Muscle of arm (tissue), 12 donors: ENCODE results near the gene ANTXR1. TPM values are rescaled to one million over a fixed set of nuclear protein-coding genes. Genes with fewer than 3 reads are reported as not detected.
A peak's percentile ranks its signal among the peaks of the same experiment; 100 is the strongest.

Experiments
- DNase-seq: peaks from one replicate; pipeline ENCODE4 v3.0.0-alpha.2; 2013
- polyA plus RNA-seq, 12 donors: library from polyadenylated mRNA; unstranded; fragments of 120-200 nt; gene quantifications; one replicate each; pipeline ENCODE4 v1.2.1, GENCODE V29; 2013; ENCODE audit not compliant: insufficient read length in 12 of 12

Gene ANTXR1
- polyA plus RNA-seq, 12 donors: 106 to 545 (median 160) TPM

DNA sequence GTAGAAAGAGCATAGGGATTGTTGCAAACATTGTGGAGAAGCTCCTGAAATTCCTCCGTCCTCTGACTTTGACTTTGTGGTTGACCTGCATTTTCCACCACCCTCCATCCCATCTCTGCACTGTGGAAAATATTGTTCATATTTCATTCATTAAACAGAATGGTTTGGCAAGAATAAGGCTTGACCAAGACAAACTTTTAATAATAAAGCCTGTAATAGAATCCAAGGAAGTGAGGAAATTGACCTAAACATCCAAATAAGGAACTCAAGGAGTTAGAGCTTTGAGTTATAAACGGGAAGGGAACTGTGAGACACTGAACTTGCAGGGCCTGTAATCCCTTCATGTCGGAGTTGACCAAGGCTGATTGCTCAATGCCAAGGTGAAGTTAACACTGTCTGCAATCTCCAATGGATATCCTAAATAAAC, 258.9 kb downstream of the ANTXR1 start:
- peak; percentile 55 for DNase-seq

DNA sequence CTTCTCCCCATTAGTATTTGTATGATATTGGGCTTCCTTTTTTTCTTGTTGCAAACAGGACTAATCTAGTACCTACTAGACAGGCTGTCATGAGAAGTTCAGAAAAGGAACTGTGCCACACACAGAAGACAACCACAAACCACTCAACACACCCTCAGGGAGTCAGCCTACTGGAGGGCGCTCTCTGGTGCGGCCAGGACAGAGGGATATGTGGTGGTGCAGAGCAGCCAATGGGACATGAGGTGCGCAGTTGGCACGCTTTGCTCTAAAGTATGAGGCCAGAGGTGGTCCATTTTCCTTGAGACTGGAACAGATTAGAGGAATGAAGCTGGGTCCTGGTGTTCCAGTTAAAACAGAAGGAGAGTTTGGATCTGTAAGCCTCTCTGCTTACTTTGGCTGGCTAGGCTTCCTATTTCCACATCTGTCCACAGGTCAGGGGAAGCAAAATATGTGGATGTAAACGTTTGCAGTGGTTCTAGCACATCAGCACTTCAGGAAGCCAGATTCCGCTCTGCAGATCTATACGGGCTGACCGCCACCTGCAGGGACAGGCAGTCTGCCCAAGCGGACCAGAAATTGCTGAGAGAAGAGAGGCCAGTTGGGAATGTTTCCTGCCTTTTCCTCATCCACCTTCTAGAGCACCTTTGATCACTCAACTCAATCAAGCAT, 260.0 kb downstream of the ANTXR1 start:
- peak; percentile 68 for DNase-seq

DNA sequence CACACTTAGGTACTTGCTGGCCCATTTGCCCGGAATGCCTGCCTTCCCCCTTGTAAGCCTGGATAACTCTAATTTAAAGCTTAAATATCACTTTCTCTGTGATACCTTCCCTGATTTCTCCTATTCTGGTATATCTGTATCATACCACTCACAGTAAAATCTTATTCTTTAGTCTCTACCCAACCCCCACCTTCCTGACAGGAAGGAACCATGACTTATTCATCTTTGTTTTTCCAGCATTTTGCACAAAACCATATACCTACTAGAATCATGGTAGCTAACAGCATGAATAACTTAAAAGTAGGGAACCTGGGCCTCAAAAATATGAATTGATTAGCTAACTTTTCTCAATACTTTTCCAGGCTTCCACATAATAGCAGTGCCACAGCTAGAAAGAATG, 262.5 kb downstream of the ANTXR1 start:
- DNase-seq: no peak

DNA sequence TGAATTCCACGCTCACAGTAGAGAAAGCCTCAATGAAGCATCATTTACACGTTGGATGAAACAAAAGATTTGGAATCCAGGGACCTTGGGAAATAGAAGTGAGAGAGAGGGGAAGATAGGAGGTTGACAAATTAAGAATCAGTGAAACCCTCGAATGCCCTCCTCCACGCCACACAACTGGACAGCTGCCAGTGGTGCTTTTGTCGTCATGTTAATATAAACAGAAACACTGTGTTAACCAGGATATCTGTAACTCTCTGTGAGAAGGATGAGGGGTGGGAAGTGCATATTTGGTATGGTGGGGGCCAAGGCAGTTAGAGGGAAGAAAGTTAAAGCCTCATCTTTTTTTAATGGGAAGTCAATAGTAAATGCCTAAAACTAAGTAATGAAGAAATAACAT, 265.4 kb downstream of the ANTXR1 start:
- no peak for DNase-seq

DNA sequence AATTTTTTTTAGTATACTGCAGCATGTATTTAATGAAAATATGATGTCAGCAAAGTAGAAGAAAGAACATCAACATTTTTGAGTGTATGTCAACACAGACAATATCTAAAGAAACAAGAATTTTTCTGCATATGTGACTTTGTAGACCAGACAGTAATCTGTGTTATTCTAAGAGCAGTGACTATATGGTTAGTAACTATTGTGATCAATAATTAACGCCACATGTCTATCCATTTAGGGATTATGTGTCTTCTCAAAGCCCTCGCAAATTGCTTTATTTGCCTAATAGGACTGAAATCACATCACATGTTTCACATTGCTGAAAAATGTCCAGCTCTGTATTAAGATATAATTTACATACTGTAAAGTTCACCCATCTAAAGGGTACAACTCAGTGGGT, 266.2 kb downstream of the ANTXR1 start:
- DNase-seq: no peak

DNA sequence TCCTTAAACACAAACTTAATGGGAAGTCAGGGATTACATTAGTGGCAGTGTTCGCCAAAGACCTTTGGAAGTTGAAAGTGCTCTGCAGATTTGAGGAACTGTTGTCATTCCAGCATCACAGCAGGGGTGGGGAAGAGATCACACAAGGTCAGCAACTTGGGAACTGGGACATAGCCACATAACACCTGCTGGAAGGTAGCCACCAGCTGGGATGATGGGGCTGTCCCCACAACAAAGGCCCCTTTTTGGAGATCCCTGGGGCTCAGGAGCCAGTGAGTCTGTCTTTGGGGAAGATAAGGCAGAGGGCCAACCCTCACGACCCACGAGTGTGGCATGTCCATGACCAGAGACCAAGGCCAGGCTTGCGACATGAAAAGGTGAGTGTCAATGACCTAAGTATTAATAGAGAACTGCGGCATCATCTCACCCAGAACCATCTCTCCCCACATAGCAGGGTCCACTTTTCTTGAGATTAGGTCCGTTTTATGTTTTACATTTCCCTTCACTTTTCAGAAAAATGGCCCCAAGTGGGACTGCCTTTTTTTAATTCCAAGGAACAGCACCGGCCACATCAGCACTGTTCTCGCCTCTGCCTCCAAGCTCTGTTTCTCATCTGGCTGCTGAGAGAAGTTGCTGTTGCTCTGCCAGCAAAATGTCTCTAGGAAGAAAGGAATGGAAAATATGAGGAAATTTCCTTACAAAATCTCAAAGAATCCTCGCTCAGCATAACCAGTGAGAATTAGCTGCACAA, 267.1 kb downstream of the ANTXR1 start:
- peak; percentile 79 for DNase-seq

DNA sequence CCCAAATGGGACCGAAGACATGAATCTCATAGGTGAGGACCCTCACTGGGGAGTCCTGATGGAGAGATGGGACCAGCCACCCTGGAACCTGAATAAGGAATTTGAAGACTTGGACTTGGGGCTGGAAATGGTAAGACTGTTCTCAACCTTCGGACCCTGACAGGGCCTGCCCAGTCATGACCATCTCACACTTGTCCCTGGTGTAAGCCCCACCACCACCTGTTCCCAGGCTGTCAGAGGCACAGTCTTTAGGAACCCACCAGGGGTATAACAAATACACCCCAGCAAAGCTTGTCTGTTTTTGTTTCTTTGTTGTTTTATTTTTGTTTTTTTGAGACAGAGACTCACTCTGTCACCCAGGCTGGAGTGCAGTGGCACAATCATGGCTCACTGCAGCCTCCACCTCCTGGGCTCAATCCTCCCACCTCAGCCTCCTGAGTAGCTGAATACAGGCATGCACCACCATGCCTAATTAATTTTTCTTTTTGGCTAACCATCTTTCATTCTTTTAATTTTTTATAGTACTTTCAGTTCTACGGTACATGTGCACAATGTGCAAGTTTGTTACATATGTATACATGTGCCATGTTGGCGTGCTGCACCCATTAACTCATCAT, 267.9 kb downstream of the ANTXR1 start:
- DNase-seq: no peak

DNA sequence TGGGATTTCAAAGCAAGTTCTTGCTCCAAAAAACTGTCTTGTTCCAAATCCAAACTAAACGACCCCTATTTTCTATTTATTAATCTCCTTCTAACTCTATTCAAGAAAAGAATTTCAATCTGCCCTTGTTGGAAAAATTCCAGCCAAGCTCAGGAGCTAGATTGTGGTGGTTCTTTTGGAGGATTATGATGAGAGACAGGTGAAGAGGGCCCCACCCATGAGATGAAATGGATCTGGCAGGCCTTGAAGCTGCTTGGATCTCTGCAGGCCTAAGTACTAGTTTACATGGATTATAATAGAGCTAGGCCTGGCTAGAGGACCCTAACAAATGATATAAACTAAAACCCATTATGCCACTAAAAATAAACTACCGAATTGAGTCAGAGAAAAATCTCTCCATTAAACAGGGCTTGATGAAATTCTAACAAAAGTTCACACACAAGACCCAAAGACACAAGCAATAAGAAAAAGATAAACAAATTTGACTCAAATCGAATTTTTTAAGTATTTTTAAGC, 272.5 kb downstream of the ANTXR1 start:
- DNase-seq: no peak

DNA sequence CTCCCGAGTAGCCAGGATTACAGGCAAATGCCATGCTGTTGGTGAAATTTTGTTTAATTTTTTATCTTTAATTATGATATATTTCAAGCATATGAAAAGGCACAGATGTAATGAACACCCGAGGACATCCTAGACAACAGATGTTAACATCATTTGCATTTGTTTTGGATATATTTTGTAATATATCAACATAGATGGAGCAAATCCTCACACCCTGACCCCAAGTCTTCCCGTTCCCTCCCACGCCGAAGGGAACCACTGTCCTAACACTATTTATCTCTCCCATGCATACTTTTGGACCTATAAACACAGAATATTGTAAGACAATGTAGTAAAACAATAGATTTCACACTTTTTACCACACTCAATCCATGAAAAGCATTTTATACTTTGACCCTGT, 274.6 kb downstream of the ANTXR1 start:
- DNase-seq: no peak

DNA sequence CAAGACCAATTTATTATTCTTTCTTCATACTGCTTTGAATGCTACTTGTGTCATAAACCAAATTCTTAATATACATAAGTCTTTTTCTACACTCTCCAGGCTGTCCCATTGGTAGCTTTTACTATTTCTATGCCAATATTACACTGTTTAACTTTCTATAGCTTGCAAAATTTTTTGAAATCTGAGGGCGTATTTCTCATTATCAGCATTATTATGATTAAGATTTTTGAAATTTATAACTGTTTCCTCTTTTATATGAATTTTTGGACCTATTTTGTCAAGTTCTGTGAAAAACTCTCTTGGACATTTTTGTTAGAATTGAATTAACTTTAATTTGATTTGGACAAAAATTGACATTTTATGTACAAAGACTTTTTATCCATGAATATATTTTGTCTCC, 275.4 kb downstream of the ANTXR1 start:
- DNase-seq: no peak

DNA sequence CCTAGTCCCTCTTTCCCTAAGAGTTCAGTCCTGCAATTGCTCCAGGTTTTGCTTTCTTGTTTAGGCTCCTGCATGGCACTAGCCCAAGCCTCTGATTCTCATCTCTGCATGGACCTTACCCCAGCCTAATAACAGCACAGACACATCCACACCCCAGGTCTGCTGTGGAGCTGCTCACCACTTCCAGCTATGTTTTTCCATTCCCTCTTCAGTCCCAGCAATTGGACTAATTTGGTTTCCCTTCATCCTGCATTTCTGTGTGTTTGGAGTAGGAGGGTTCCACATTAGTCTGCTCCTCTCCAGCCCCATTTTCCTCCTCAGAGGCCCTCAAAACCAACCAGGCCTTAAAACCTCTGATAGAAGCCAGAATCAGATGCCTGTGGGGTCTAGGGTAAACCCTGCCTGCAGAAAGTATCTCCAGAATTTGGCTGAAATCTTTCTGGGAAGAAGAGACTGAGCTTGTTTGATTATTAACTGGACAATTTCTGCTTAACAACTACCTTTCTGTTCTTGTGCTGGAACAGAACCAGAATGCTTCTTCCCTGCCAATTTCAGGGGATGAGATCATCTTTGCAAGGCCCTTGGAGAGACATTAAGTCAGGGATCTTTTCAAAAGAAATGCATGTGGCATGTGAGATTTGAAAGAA, 278.1 kb downstream of the ANTXR1 start:
- DNase-seq: peak; percentile 83

DNA sequence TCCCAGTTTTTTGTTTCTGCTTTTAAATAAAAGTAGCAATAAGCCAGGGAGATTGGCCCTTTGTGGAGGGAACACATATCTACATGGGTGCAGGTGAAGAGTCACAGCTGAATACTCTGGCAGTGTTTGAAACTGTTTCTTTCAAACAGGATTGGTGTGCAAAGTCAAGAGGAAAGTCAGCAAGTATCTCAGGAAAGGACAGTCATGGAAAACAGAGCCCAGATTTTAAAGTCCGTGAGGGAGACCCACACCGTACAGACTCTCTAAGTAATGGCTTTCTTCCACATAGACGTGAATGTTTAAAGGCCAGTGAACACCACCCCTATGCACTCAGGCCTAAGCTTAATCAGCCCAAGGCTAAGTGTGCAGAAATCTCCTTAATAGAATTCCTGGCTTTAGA, 278.7 kb downstream of the ANTXR1 start:
- DNase-seq: no peak

DNA sequence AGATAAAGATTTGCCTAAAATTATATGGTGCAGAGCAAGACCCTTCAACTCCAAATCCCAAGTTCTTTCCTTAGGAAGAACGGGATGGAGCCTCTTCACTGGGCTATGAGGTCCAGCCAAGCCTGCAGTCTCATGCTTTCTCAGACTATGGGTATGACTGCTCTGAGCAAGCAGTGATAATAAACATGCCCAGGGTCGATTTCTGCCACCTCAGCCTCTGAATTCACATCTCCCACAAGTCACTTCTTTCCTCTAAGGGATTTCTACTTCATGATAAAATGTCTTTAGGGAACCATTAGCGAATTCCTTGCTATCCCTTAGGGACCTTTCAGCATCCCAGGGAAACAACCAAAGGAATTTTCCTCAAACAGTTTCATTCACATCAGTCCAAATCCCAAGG, 279.3 kb downstream of the ANTXR1 start:
- DNase-seq: no peak

DNA sequence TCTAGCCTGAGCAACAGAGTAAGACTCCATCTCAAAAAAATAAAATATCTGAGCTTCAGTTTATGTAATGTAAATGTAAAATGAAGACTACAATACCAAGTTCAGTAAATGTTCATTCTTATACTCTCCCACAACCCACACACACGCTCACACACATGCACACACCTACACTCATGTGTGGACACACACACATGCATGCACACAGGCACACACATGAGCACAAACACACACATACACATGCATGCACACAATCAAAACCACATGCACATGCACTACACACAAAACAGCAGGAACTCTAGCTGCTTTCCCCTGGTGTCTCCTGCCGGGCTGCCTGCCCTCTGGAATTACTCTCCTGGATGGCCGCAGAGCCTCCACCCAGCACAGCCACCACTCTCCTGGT, 283.4 kb downstream of the ANTXR1 start:
- DNase-seq: no peak

DNA sequence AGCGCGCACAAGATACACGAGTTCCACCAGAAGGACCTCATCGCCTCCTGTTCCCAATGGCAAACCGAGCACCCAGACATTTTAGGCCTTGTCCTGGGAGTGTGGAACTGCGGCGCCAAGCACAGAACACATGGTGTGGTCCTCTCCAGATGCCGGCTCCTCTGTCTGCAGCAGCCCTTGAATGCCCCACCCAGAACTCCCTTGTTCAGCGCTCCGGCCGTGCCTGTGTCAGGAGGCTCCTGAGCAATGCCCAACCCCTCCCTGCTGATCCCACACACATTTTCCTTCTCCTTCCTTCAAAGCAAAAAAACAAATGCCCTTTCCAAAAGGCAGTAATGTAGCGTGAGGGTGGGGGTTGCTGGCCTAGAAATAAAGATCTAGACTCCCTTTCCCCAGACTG, 284.2 kb downstream of the ANTXR1 start:
- DNase-seq: no peak

DNA sequence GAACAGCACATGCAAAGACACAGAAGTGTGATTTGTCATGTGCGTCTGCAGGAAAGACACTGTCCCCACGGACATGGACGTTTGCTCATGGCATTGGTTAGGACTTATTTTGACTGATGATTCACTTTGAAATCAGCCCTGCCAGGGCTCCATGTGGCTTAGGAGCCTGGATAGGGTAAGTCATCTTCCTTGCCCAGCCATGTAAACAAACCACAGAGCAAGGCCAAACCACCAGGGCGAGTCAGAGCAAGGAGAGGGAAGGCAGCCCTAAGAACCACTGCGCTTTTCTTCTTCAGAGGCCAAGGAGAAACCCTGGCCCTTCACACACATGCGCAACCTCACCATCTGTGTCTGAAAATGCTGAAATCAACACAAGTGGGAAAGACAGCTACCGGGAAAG, 285.3 kb downstream of the ANTXR1 start:
- no peak for DNase-seq

DNA sequence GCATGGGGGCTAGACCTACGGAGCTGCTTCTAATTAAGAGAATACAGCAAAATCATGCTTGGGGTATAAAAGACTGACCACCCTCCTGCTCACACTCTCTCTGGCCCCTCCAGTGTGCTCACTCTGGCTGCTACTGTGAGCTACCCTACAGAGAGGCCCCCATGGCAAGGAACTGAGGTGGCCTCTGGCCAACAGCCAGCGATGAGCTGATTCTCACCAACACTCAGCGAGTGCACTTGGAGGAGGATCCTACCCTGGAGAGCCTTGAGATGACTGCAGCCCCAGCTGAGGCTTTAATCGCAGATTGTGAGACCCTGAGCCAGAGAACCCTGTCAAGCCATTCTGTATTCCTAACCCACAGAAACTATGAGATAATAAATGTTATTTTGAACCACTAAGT, 285.9 kb downstream of the ANTXR1 start:
- no peak for DNase-seq

Other genes with a start within 250 kb of the ANTXR1 start
- not detected for gene BMP10, start 141.8 kb upstream of the ANTXR1 start, polyA plus RNA-seq
- not detected for gene GKN2, start 60.3 kb upstream of the ANTXR1 start, polyA plus RNA-seq
- gene GKN1, start 38.5 kb upstream of the ANTXR1 start, polyA plus RNA-seq: under 1 TPM in 3 of 12 donors, not detected in 9; 0.21 to 0.23 (median 0.21) TPM